A549 treated with dexamethasone at 1 μM for 4 hours (cell line): ENCODE results near the gene GC. TPM values are rescaled to one million over a fixed set of nuclear protein-coding genes. Genes with fewer than 3 reads are reported as not detected.

ENCODE experiments used
- total RNA-seq: library from RNA; stranded (reverse); fragments of 200-300 nt; extraction: Qiagen RNA extraction; gene quantifications from 5 replicates; pipeline ENCODE4 v1.2.3, GENCODE V29; 2022

The GC gene
- not detected in 5 replicates for total RNA-seq

GRCh38 chr4:71783972-71784371, at the start of gene GC:
Gene GC (minus strand): TSS chr4:71784079. CDS start chr4:71784018, 61 bp downstream.

Other genes starting within 250 kb of the GC start
- not detected in 5 replicates for gene NPFFR2, start 247.9 kb upstream of the GC start, total RNA-seq